GM12801 (cell line): ENCODE measurements around the gene OCEL1.

Source experiments
- CTCF ChIP-seq: IDR thresholded peaks from one replicate; pipeline ENCODE4 v1.5.1; 2011; ENCODE audit warnings: control low read depth; ENCODE audit not compliant: insufficient read length; ENCODE audit errors: extremely low read depth

The OCEL1 gene

GRCh38 chr19:17202249-17202648 is 23.8 kb upstream of the OCEL1 start:
- TF ChIP-seq CTCF: no peak

GRCh38 chr19:17202713-17203112 is 23.3 kb upstream of the OCEL1 start:
- TF ChIP-seq CTCF: no peak

- no peak for TF ChIP-seq CTCF
Measured at GRCh38 chr19:17205237-17206140, 20.5 kb upstream of the OCEL1 start.

- TF ChIP-seq CTCF: no peak
Measured at GRCh38 chr19:17206736-17207581, 19.1 kb upstream of the OCEL1 start.

GRCh38 chr19:17209126-17210036 is 16.6 kb upstream of the OCEL1 start:
- no peak for TF ChIP-seq CTCF

- no peak for TF ChIP-seq CTCF
Measured at GRCh38 chr19:17210296-17210695, 15.7 kb upstream of the OCEL1 start.
